Mesenchymal stem cell (in vitro differentiated cells and primary cell): Measurements from ENCODE around the gene KIAA1671.

Experiments used
- DNase-seq: peaks from one replicate; pipeline ENCODE4 v3.0.0-alpha.2; 2013
- H2AFZ ChIP-seq: one replicate; pipeline ENCODE4 v1.6.1; 2013; ENCODE audit warnings: low read depth, mild to moderate bottlenecking, control low read depth, inconsistent platforms, low read length, moderate library complexity
- H2AK5ac ChIP-seq: 2 replicates; pipeline ENCODE4 v1.6.1; 2013; ENCODE audit warnings: low read length, moderate library complexity, mild to moderate bottlenecking, inconsistent platforms; ENCODE audit not compliant: severe bottlenecking
- H2BK120ac ChIP-seq: one replicate; pipeline ENCODE4 v1.6.1; 2013; ENCODE audit warnings: low read depth, mild to moderate bottlenecking, inconsistent platforms, low read length, moderate library complexity
- H2BK12ac ChIP-seq, 2 experiments: one replicate each; pipeline ENCODE4 v1.6.1; 2013; ENCODE audit warnings: inconsistent platforms in 2 of 2, low read length in 2 of 2, mild to moderate bottlenecking in 2 of 2, moderate library complexity in 2 of 2, control low read depth in 1 of 2
- H2BK15ac ChIP-seq: one replicate; pipeline ENCODE4 v1.6.1; 2013; ENCODE audit warnings: mild to moderate bottlenecking, low read depth, inconsistent platforms; ENCODE audit not compliant: poor library complexity, severe bottlenecking
- H2BK5ac ChIP-seq: 2 replicates; pipeline ENCODE4 v1.6.1; 2013; ENCODE audit warnings: low read depth, mild to moderate bottlenecking, low read length, control low read depth, inconsistent platforms; ENCODE audit not compliant: poor library complexity, severe bottlenecking
- H3K14ac ChIP-seq, 2 experiments: one replicate each; pipeline ENCODE4 v1.6.1; 2013; ENCODE audit warnings: inconsistent platforms in 2 of 2, low read length in 2 of 2, control low read depth in 1 of 2, mild to moderate bottlenecking in 1 of 2, moderate library complexity in 1 of 2
- H3K18ac ChIP-seq, 2 experiments: one replicate each; pipeline ENCODE4 v1.6.1; 2013; ENCODE audit warnings: inconsistent platforms in 2 of 2, low read length in 2 of 2, control low read depth in 1 of 2, low read depth in 1 of 2, mild to moderate bottlenecking in 1 of 2
- H3K23ac ChIP-seq, 2 experiments: one replicate each; pipeline ENCODE4 v1.6.1; 2013; ENCODE audit warnings: inconsistent platforms in 2 of 2, low read length in 2 of 2, mild to moderate bottlenecking in 2 of 2, moderate library complexity in 2 of 2, control low read depth in 1 of 2
- H3K27ac ChIP-seq: 2 replicates; pipeline ENCODE4 v1.5.1; 2013; ENCODE audit warnings: mild to moderate bottlenecking, moderate library complexity, low read length, control low read depth, inconsistent platforms; ENCODE audit not compliant: poor library complexity, severe bottlenecking
- H3K27me3 ChIP-seq, 2 experiments: 2 replicates each; pipeline versions ENCODE4 v1.6.1 to v1.7.0; 2013; ENCODE audit warnings: low read length in 2 of 2, mild to moderate bottlenecking in 2 of 2, moderate library complexity in 2 of 2, control low read depth in 1 of 2, inconsistent platforms in 1 of 2; ENCODE audit not compliant: control insufficient read depth in 1 of 2, insufficient read depth in 1 of 2
- H3K36me3 ChIP-seq, 2 experiments: 2 replicates each; pipeline versions ENCODE4 v1.6.1 to v1.7.0; 2013; ENCODE audit warnings: low read length in 2 of 2, control low read depth in 1 of 2, inconsistent platforms in 1 of 2, low read depth in 1 of 2, mild to moderate bottlenecking in 1 of 2; ENCODE audit not compliant: insufficient read depth in 2 of 2, control insufficient read depth in 1 of 2
- H3K4ac ChIP-seq, 2 experiments: one replicate each; pipeline ENCODE4 v1.6.1; 2013; ENCODE audit warnings: inconsistent platforms in 2 of 2, low read length in 2 of 2, mild to moderate bottlenecking in 2 of 2, moderate library complexity in 2 of 2, control low read depth in 1 of 2, low read depth in 1 of 2
- H3K4me1 ChIP-seq: 2 replicates; pipeline ENCODE4 v1.6.1; 2013; ENCODE audit warnings: low read depth, low read length, control low read depth; ENCODE audit not compliant: control insufficient read depth, insufficient read depth
- H3K4me2 ChIP-seq: 2 replicates; pipeline ENCODE4 v1.6.1; 2013; ENCODE audit warnings: low read length, mild to moderate bottlenecking, inconsistent platforms; ENCODE audit not compliant: poor library complexity, severe bottlenecking
- H3K4me3 ChIP-seq, 2 experiments: 2 replicates each; pipeline versions ENCODE4 v1.5.1 to v1.7.0; 2013; ENCODE audit warnings: low read length in 2 of 2, mild to moderate bottlenecking in 2 of 2, control low read depth in 1 of 2, low read depth in 1 of 2; ENCODE audit not compliant: insufficient read depth in 1 of 2
- H3K79me1 ChIP-seq: replicated peaks from 2 replicates; pipeline ENCODE4 v1.6.1; 2013; ENCODE audit warnings: mild to moderate bottlenecking, control low read depth, low read length, inconsistent platforms; ENCODE audit not compliant: poor library complexity, severe bottlenecking
- H3K9ac ChIP-seq: 2 replicates; pipeline ENCODE4 v1.7.0; 2013; ENCODE audit warnings: mild to moderate bottlenecking, low read length, moderate library complexity
- H3K9me3 ChIP-seq: 2 replicates; pipeline ENCODE4 v1.7.0; 2013; ENCODE audit warnings: mild to moderate bottlenecking, low read length; ENCODE audit not compliant: control insufficient read depth
- H4K8ac ChIP-seq: one replicate; pipeline ENCODE4 v1.6.1; 2013; ENCODE audit warnings: inconsistent platforms, mild to moderate bottlenecking, low read length, moderate library complexity
- H4K91ac ChIP-seq: one replicate; pipeline ENCODE4 v1.6.1; 2013; ENCODE audit warnings: mild to moderate bottlenecking, low read length, inconsistent platforms
- WGBS: methylation state at CpG from one replicate; pipeline ENCODE4 v1.1.7; 2013; ENCODE audit warnings: mixed read lengths; 5-methylcytosine and 5-hydroxymethylcytosine counted together

The KIAA1671 gene

DNA sequence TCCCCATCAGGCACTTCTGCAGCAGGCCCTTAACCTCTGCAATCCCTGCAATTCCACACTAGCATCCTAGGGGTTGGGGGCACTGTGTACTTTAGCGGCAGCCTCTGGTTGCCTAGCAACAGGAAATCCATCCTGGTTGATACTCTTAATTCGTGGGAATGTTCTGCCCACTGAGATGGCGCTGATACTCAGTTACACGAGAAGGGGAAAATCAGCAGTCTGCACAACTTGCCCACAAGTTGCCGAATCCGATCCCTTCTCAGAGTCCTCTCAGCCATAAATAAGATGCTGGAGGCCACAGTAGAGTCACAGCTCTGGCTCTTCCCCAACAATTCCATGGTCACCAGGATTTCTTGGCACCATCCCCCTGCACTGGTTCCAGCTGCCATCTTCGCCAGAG lies 189.6 kb downstream of the KIAA1671 start:
- no peak overlapping the region for H2BK15ac ChIP-seq
- no peak overlapping the region for H4K91ac ChIP-seq
- H2BK120ac ChIP-seq, result no peak overlapping the region
- H3K27me3 ChIP-seq, result no peaks in the 10 kb centered on the region
- H3K9ac ChIP-seq, result no peak overlapping the region
- no peaks in the 10 kb centered on the region for H3K4me1 ChIP-seq
- no peaks in the 10 kb centered on the region for H3K79me1 ChIP-seq
- no peak for DNase-seq
- no peak overlapping the region for H3K14ac ChIP-seq
- no peak overlapping the region for H3K18ac ChIP-seq
- no peak overlapping the region for H3K27ac ChIP-seq
- no peaks in the 10 kb centered on the region for H3K36me3 ChIP-seq
- 86% methylated on average over 7 of the region's 7 CpGs for WGBS
- H3K4me3 ChIP-seq, result no peak overlapping the region
- no peaks in the 10 kb centered on the region for H3K9me3 ChIP-seq
- H2AFZ ChIP-seq, result no peak overlapping the region
- H3K4ac ChIP-seq, result no peak overlapping the region
- H3K4me2 ChIP-seq, result no peak overlapping the region
- no peak overlapping the region for H2AK5ac ChIP-seq
- H2BK5ac ChIP-seq, result no peak overlapping the region
- no peak overlapping the region for H2BK12ac ChIP-seq
- no peak overlapping the region for H3K23ac ChIP-seq
- H4K8ac ChIP-seq, result no peak overlapping the region

DNA sequence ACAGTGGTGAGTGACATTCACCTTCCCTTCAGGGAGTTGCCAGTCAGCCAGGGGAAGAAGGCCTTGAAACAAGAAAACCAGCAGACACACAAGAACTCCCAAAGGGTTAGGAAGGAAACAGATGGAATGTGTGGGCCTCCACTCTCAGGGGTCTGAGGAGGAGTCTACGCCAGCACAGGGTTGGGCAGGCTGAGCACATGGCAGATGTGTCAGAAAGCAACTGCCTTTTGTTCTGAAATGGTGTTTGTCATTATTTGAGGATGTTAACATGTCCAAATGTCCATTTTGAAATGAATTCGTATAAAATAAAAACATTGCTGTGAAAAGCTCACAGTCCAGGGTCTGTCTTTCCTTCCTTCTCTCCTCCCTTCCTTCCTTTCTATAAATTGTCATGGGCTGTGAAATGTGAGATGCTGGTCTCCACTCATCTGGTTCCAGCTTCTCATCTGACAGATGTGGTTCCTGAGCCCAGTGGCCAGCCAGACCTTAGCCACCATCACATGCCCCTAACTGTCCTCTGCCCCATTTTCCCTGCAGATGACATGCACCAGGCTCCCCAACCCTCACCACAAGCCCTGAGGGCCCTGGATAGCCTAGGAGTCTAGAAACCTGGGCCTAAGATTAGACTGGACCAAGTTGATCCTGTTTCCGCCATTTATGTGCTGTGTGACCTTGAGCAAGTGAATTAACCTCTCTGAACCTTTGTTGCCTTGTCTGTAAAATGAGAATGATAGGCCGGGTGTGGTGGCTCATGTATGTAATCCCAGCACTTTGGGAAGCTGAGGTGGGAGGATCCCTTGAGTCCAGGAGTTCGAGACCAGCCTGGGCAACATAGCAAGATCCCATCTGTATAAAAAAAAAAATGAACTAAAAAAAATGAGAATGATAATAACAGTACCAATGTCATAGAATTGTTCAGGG lies 190.9 kb downstream of the KIAA1671 start:
- peaks cover 2% of the 10 kb centered on the region for H3K4me1 ChIP-seq
- no peak overlapping the region for H2AK5ac ChIP-seq
- no peak overlapping the region for H3K14ac ChIP-seq
- peaks cover 0 to 2% of the 10 kb centered on the region in 2 experiments for H3K27me3 ChIP-seq
- no peaks in the 10 kb centered on the region for H3K79me1 ChIP-seq
- no peak overlapping the region for H4K8ac ChIP-seq
- no peak overlapping the region for H2BK12ac ChIP-seq
- H3K4me2 ChIP-seq, result no peak overlapping the region
- no peak overlapping the region for H3K23ac ChIP-seq
- H3K4ac ChIP-seq, result no peak overlapping the region
- no peak overlapping the region for H3K4me3 ChIP-seq
- 96% methylated on average over 4 of the region's 5 CpGs for WGBS
- no peak overlapping the region for H2BK120ac ChIP-seq
- no peak for DNase-seq
- no peak overlapping the region for H3K18ac ChIP-seq
- no peaks in the 10 kb centered on the region for H3K9me3 ChIP-seq
- no peak overlapping the region for H3K9ac ChIP-seq
- H2BK15ac ChIP-seq, result no peak overlapping the region
- no peaks in the 10 kb centered on the region for H3K36me3 ChIP-seq
- H2AFZ ChIP-seq, result no peak overlapping the region
- no peak overlapping the region for H2BK5ac ChIP-seq
- no peak overlapping the region for H3K27ac ChIP-seq
- no peak overlapping the region for H4K91ac ChIP-seq

DNA sequence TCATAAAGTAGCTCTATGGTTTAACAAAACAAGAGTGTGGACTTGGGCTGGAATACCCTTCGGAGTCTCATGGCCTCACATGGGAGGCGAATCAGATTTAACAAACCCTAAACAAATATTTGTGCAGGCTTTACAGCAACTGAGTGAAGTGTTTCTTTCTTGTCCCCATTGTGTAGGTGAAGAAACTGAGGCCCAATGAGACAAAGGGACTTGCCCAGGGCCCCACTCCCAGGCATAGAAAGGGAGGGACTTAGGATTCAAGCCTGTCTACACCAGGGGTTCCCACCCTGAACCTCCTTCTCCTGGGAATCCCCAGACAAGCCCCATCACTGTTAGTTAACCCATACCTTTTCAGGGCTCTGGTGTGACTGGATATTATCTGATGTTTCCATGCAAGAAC lies 192.0 kb downstream of the KIAA1671 start:
- H3K23ac ChIP-seq, result no peak overlapping the region
- no peak overlapping the region for H2BK12ac ChIP-seq
- no peak overlapping the region for H2AFZ ChIP-seq
- no peak overlapping the region for H2BK5ac ChIP-seq
- H3K4me1 ChIP-seq, result peaks cover 2% of the 10 kb centered on the region
- H3K14ac ChIP-seq, result no peak overlapping the region
- H2BK15ac ChIP-seq, result no peak overlapping the region
- no peak overlapping the region for H2BK120ac ChIP-seq
- no peak overlapping the region for H3K9ac ChIP-seq
- WGBS, result 100% methylated on average over 2 of the region's 2 CpGs
- H2AK5ac ChIP-seq, result no peak overlapping the region
- H3K79me1 ChIP-seq, result no peaks in the 10 kb centered on the region
- H3K4me3 ChIP-seq, result no peak overlapping the region
- no peak overlapping the region for H3K27ac ChIP-seq
- H3K9me3 ChIP-seq, result no peaks in the 10 kb centered on the region
- H3K18ac ChIP-seq, result no peak overlapping the region
- no peak overlapping the region for H4K8ac ChIP-seq
- H3K36me3 ChIP-seq, result no peaks in the 10 kb centered on the region
- no peak for DNase-seq
- peaks cover 0 to 3% of the 10 kb centered on the region in 2 experiments for H3K27me3 ChIP-seq
- no peak overlapping the region for H3K4ac ChIP-seq
- H3K4me2 ChIP-seq, result no peak overlapping the region
- no peak overlapping the region for H4K91ac ChIP-seq

DNA sequence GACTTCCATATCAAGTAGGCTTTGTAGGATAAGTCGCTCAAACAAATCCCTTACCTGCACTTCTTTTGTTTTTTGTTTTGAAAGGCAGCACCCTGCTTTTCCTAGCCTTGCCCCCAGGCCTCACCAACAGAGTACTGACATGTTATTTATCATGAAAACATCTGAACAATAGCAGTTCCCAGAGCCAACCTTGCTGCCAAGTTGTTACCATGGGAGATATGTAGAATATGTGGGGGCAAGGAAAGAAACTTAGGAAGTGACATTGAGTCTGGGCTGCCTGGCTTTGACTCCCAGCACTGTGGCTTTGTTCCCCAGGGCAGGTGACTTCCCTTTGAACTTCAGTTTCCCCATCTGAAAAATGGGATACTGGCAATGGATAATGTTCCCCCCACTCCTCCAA lies 193.8 kb downstream of the KIAA1671 start:
- no peak for DNase-seq
- Histone ChIP-seq H3K9me3 (no peaks in the 10 kb centered on the region), H2BK15ac (no peak overlapping the region), H3K36me3 (no peaks in the 10 kb centered on the region), H4K8ac (no peak overlapping the region), H3K4me1 (peaks cover 2% of the 10 kb centered on the region), H2AFZ (no peak overlapping the region), H3K18ac (no peak overlapping the region), H3K4me2 (no peak overlapping the region), H3K79me1 (no peaks in the 10 kb centered on the region), H4K91ac (no peak overlapping the region), H2BK5ac (no peak overlapping the region), H2BK12ac (no peak overlapping the region), H3K14ac (no peak overlapping the region), H3K9ac (no peak overlapping the region), H3K23ac (no peak overlapping the region), H3K27me3 (peaks cover 0 to 3% of the 10 kb centered on the region in 2 experiments), H3K27ac (no peak overlapping the region), H3K4me3 (no peak overlapping the region), H2BK120ac (no peak overlapping the region), H3K4ac (no peak overlapping the region), H2AK5ac (no peak overlapping the region)
- WGBS, result 95% methylated on average over 1 of the region's 1 CpG
